IMR-90 (cell line): ENCODE results near the gene STK36. TPM values are rescaled to one million over a fixed set of nuclear protein-coding genes. Genes with fewer than 3 reads are reported as not detected.
A peak's percentile ranks its signal among the peaks of the same experiment; 100 is the strongest.

Experiments used
- ATAC-seq: fragments of 200-7000 bp; cut with Tn5 transposase; 2 replicates; pipeline ENCODE4 v1.9.1; 2020; ENCODE audit warnings: low read depth, mild to moderate bottlenecking, moderate library complexity
- BruUV-seq: library from RNA; stranded (reverse); fragments of 400-500 nt; replicated peaks from 2 replicates; lab custom pipeline; 2021; lab: Mats Ljungman, UMichigan
- CTCF ChIA-PET: fragments of 300-600 bp; formaldehyde crosslinking; extraction: SDS; loops from one replicate; lab custom pipeline; 2021; ENCODE audit warnings: antibody characterized with exemption; lab: Yijun Ruan, JAX
- POLR2A ChIA-PET: fragments of 300-600 bp; sonication (Branson Sonifier 250); formaldehyde crosslinking; loops from one replicate; lab custom pipeline; 2022; ENCODE audit warnings: antibody characterized with exemption; ENCODE audit not compliant: unreplicated experiment; lab: Charles Lee
- DNase-seq: peaks from one replicate; pipeline ENCODE4 v3.0.0; 2013
- H2AFZ ChIP-seq: replicated peaks from 2 replicates; pipeline ENCODE3; 2013; ENCODE audit warnings: low read length, mild to moderate bottlenecking; ENCODE audit not compliant: poor library complexity
- H2AK5ac ChIP-seq: 2 replicates; pipeline ENCODE4 v1.6.1; 2013; ENCODE audit warnings: low read depth, low read length, inconsistent platforms
- H2AK9ac ChIP-seq: replicated peaks from 2 replicates; pipeline ENCODE3; 2013; ENCODE audit warnings: mild to moderate bottlenecking, low read depth, low read length, moderate library complexity; ENCODE audit not compliant: poor library complexity
- H2BK120ac ChIP-seq: 2 replicates; pipeline ENCODE4 v1.6.1; 2013; ENCODE audit warnings: low read depth, low read length, inconsistent platforms
- H2BK15ac ChIP-seq: 3 replicates; pipeline ENCODE4 v1.6.1; 2013; ENCODE audit warnings: low read depth, low read length, inconsistent platforms
- H2BK20ac ChIP-seq: 2 replicates; pipeline ENCODE4 v1.6.1; 2013; ENCODE audit warnings: low read depth, mild to moderate bottlenecking, inconsistent platforms, low read length, moderate library complexity
- H2BK5ac ChIP-seq: 2 replicates; pipeline ENCODE4 v1.6.1; 2013; ENCODE audit warnings: mild to moderate bottlenecking, low read depth, low read length, inconsistent platforms; ENCODE audit not compliant: poor library complexity, severe bottlenecking
- H3K14ac ChIP-seq: replicated peaks from 2 replicates; pipeline ENCODE4 v1.6.1; 2013; ENCODE audit warnings: low read depth, low read length, inconsistent platforms
- H3K18ac ChIP-seq: 2 replicates; pipeline ENCODE4 v1.6.1; 2013; ENCODE audit warnings: low read depth, low read length, control low read depth
- H3K23ac ChIP-seq: 2 replicates; pipeline ENCODE4 v1.6.1; 2013; ENCODE audit warnings: low read depth, low read length, inconsistent platforms
- H3K27ac ChIP-seq: 2 replicates; pipeline ENCODE4 v1.5.1; 2013; ENCODE audit warnings: mild to moderate bottlenecking, control low read depth, low read length; ENCODE audit not compliant: insufficient read depth
- H3K27me3 ChIP-seq: 2 replicates; pipeline ENCODE4 v1.6.1; 2013; ENCODE audit warnings: low read length; ENCODE audit not compliant: control insufficient read depth, insufficient read depth
- H3K36me3 ChIP-seq: 2 replicates; pipeline ENCODE4 v1.6.1; 2013; ENCODE audit warnings: low read length, mixed read lengths; ENCODE audit not compliant: control insufficient read depth, insufficient read depth
- H3K4ac ChIP-seq: 2 replicates; pipeline ENCODE4 v1.6.1; 2013; ENCODE audit warnings: low read depth, low read length, inconsistent platforms
- H3K4me1 ChIP-seq: 2 replicates; pipeline ENCODE4 v1.6.1; 2013; ENCODE audit warnings: low read length, mixed read lengths; ENCODE audit not compliant: control insufficient read depth, insufficient read depth
- H3K4me2 ChIP-seq: 2 replicates; pipeline ENCODE4 v1.6.1; 2013; ENCODE audit warnings: low read depth, mild to moderate bottlenecking, control low read depth, low read length, moderate library complexity
- H3K4me3 ChIP-seq: 2 replicates; pipeline ENCODE4 v1.5.1; 2013; ENCODE audit warnings: low read depth, mild to moderate bottlenecking, control low read depth, low read length, moderate library complexity; ENCODE audit not compliant: insufficient read depth
- H3K56ac ChIP-seq: 2 replicates; pipeline ENCODE4 v1.6.1; 2013; ENCODE audit warnings: low read length, inconsistent platforms; ENCODE audit not compliant: insufficient read depth; ENCODE audit errors: extremely low read depth
- H3K79me1 ChIP-seq, 2 experiments: 2 replicates each; pipeline ENCODE4 v1.6.1; 2013; ENCODE audit warnings: low read length in 2 of 2, inconsistent platforms in 1 of 2, low read depth in 1 of 2
- H3K9ac ChIP-seq: 2 replicates; pipeline ENCODE4 v1.6.1; 2013; ENCODE audit warnings: low read depth, low read length, control low read depth
- H3K9me1 ChIP-seq: 2 replicates; pipeline ENCODE4 v1.6.1; 2013; ENCODE audit warnings: low read length, inconsistent platforms; ENCODE audit not compliant: insufficient read depth
- H3K9me3 ChIP-seq: 2 replicates; pipeline ENCODE4 v1.6.1; 2013; ENCODE audit warnings: low read length; ENCODE audit not compliant: control insufficient read depth, insufficient read depth
- H4K20me1 ChIP-seq: 2 replicates; pipeline ENCODE4 v1.6.1; 2013; ENCODE audit warnings: low read length, inconsistent platforms; ENCODE audit not compliant: insufficient read depth
- H4K5ac ChIP-seq: 2 replicates; pipeline ENCODE4 v1.6.1; 2013; ENCODE audit warnings: mild to moderate bottlenecking, low read depth, low read length, control low read depth
- H4K8ac ChIP-seq, 2 experiments: 2 replicates each; pipeline ENCODE4 v1.6.1; 2013; ENCODE audit warnings: low read depth in 2 of 2, low read length in 2 of 2, control low read depth in 1 of 2, inconsistent platforms in 1 of 2
- H4K91ac ChIP-seq: 2 replicates; pipeline ENCODE4 v1.6.1; 2013; ENCODE audit warnings: low read depth, low read length, inconsistent platforms; ENCODE audit not compliant: insufficient read depth
- MAFK ChIP-seq: IDR thresholded peaks from 2 replicates; pipeline ENCODE4 v1.6.1; 2012; ENCODE audit warnings: low read depth, low read length, improper control_type of control experiment
- POLR2A ChIP-seq: IDR thresholded peaks from 2 replicates; pipeline ENCODE4 v1.6.1; 2012; ENCODE audit warnings: mild to moderate bottlenecking, low read depth, low read length
- WGBS, 2 experiments: methylation state at CpG; one replicate each; pipeline versions ENCODE4 v1.1.5 to v1.1.7; 2013; ENCODE audit warnings: missing lambda C conversion rate in 2 of 2; ENCODE audit not compliant: insufficient read length in 1 of 2; ENCODE audit errors: extremely low coverage in 2 of 2; 5-methylcytosine and 5-hydroxymethylcytosine counted together
- dilution Hi-C: fragments of 300-500 bp; cut with HindIII; formaldehyde crosslinking; loops from one replicate; pipeline ENCODE4 v1.14.3; 2018; ENCODE audit warnings: low sequenced_read_pairs; ENCODE audit not compliant: unreplicated experiment
- in situ Hi-C: fragments of 300-500 bp; cut with MboI; formaldehyde crosslinking; loops from 3 replicates; pipeline ENCODE4 v1.14.3; 2019; ENCODE audit warnings: low sequenced_read_pairs, inconsistent platforms, mixed read lengths
- intact Hi-C: fragments of 100-400 bp; cut with micrococcal nuclease; formaldehyde crosslinking; loops from 2 replicates; pipeline ENCODE4 v1.10.0; 2022
- polyA plus RNA-seq, 3 experiments: library from polyadenylated mRNA; depleted of rRNA; stranded (reverse); fragments of >200 nt; gene quantifications; 2 replicates each; pipeline ENCODE4 v1.2.3, GENCODE V29; 2012; ENCODE audit warnings: low replicate concordance in 1 of 3
- total RNA-seq: library from RNA; depleted of rRNA; stranded (reverse); fragments of >200 nt; gene quantifications from 2 replicates; pipeline ENCODE4 v1.2.3, GENCODE V29; 2012

The STK36 gene
- total and polyA plus RNA-seq, 2 of the 4 experiments (the other 2 are of a cell fraction): 17.6 to 44.5 TPM

GRCh38 chr2:218732052-218732760 lies 60.3 kb downstream of the STK36 start:
- ChIA-PET CTCF (interaction anchor here (0.7 to 1.7 kb wide), 3 partner anchors 20 to 144 kb away, joined by 3 to 5 read pairs (median 3); no protein-coding TSS in a partner anchor), POLR2A (interaction anchor here (0.6 kb wide), 2 partner anchors 77 to 735 kb away, joined by 3 read pairs; no protein-coding TSS in a partner anchor)
- H2BK15ac ChIP-seq: peak overlapping the region; percentile 42; the same call in 2 of the 3 replicates
- H3K4me1 ChIP-seq: peaks cover 20% of the 10 kb centered on the region
- H3K4me3 ChIP-seq: no peak overlapping the region
- peak overlapping the region; percentile 99 for H3K27ac ChIP-seq
- intact Hi-C loops (loop anchor here (5.0 kb wide), 1 partner anchor 75 kb away; no protein-coding TSS in a partner anchor), in situ Hi-C loops (no loop called here), dilution Hi-C loops (no loop called here)
- peak overlapping the region; percentile 99 for H4K5ac ChIP-seq
- H2BK120ac ChIP-seq: peak overlapping the region; percentile 75
- BruUV-seq: no TSS peak
- H3K4me2 ChIP-seq: peak overlapping the region; percentile 51; the same call in 1 of the 2 replicates
- H2BK5ac ChIP-seq: peak overlapping the region; percentile 90
- H4K20me1 ChIP-seq: no peaks in the 10 kb centered on the region; the same call in 1 of the 2 replicates
- peak overlapping the region; percentile 74 for H3K14ac ChIP-seq
- H2AK5ac ChIP-seq: peak overlapping the region; percentile 93
- peak overlapping the region; percentile 57 for H2AK9ac ChIP-seq
- peak overlapping the region; percentile 33; the same call in 1 of the 2 replicates for H3K9ac ChIP-seq
- peak overlapping the region; percentile 82 to 88; a peak in 3 of 4 replicates for H4K8ac ChIP-seq
- ATAC-seq: peak; percentile 28
- H4K91ac ChIP-seq: peak overlapping the region; percentile 76
- 0 out of 2 replicates have a peak, but pooled peaks cover 2% of the 10 kb centered on the region for H3K9me3 ChIP-seq
- H3K56ac ChIP-seq: peak overlapping the region; percentile 29; the same call in 1 of the 2 replicates
- peak overlapping the region; percentile 80; the same call in 1 of the 2 replicates for H3K23ac ChIP-seq
- peak overlapping the region; percentile 96 for H2BK20ac ChIP-seq
- no peaks in the 10 kb centered on the region for H3K27me3 ChIP-seq
- H3K79me1 ChIP-seq: peaks cover 29 to 71% of the 10 kb centered on the region in 2 experiments
- peak overlapping the region; percentile 99 for H3K18ac ChIP-seq
- peaks cover 2% of the 10 kb centered on the region; the same call in 1 of the 2 replicates for H3K36me3 ChIP-seq
- H2AFZ ChIP-seq: no peak overlapping the region
- TF ChIP-seq MAFK (peak; percentile 93), POLR2A (no peak)
- H3K9me1 ChIP-seq: peaks cover 17% of the 10 kb centered on the region
- no CpG with 5 or more reads among the region's 5 CpGs for WGBS, 2 experiments
- no peak for DNase-seq
- peak overlapping the region; percentile 88 for H3K4ac ChIP-seq
